Sigmoid colon (tissue), 4 donors: ENCODE data around the gene IDI2.

ENCODE experiments used
- CTCF ChIP-seq, 4 experiments: fragments of 450-650 bp in 3 of 4; fragments of 200-600 bp in 1 of 4; IDR thresholded peaks; one replicate each; pipeline ENCODE4 v1.5.1; 2016 to 2019; ENCODE audit warnings: antibody characterized with exemption in 4 of 4, mild to moderate bottlenecking in 3 of 4, moderate library complexity in 2 of 4
- POLR2A ChIP-seq, 2 donors: fragments of 450-650 bp; IDR thresholded peaks; one replicate each; pipeline ENCODE4 v1.6.1; 2016; ENCODE audit warnings: antibody characterized with exemption in 2 of 2, mild to moderate bottlenecking in 2 of 2, moderate library complexity in 2 of 2
- POLR2AphosphoS5 ChIP-seq, 4 donors: sonication (generic); formaldehyde crosslinking; IDR thresholded peaks; one replicate each; pipeline ENCODE4 v1.6.1; 2017; ENCODE audit warnings: antibody characterized with exemption in 4 of 4

- no peak for TF ChIP-seq CTCF (IDR thresholded peaks at IDR 0.05)
- no peak for TF ChIP-seq POLR2AphosphoS5 (IDR thresholded peaks at IDR 0.05)
- TF ChIP-seq POLR2A (IDR thresholded peaks at IDR 0.05) = no peak
Observed at GRCh38 chr10:1002425-1003006, 23.1 kb downstream of the IDI2 start.
